Measurements from ENCODE around the gene FAM210A. TPM values are rescaled to one million over a fixed set of nuclear protein-coding genes. Genes with fewer than 3 reads are reported as not detected.
A peak's percentile ranks its signal among the peaks of the same experiment; 100 is the strongest.
"Not testable (repeated sequence)": the region's sequence is repeated elsewhere in the genome, so short reads cannot be mapped to it uniquely, and the experiment has no call there.

Gene FAM210A
- 10 to 100 TPM; 20.9 to 26.4 TPM for total RNA-seq

GRCh38 chr18:13726232-13726971 lies at the start of gene FAM210A, which contains the start of gene RNMT:
Gene FAM210A, minus strand, starts transcription at chr18:13726558. Its CDS starts 44,481 bp downstream, at chr18:13682077.
Gene RNMT, plus strand, starts transcription at chr18:13726673. Its CDS starts 4,845 bp downstream, at chr18:13731518.
- no peaks in the 10 kb centered on the region for H3K9me3 Mint-ChIP-seq (ENCODE audit: low read depth)
- no peaks in the 10 kb centered on the region for H3K27me3 Mint-ChIP-seq
- H3K4me3 Mint-ChIP-seq = peak within 1 kb of the TSS; percentile 95

GRCh38 chr18:13775058-13775457 lies 48.7 kb upstream of the FAM210A start:
- no peak for ATAC-seq

More at GRCh38 chr18:13726232-13726971, at the start of gene FAM210A, which contains the start of gene RNMT:
- H3K4me1 Mint-ChIP-seq = peaks cover 55% of the 10 kb centered on the region
- H3K36me3 Mint-ChIP-seq = peaks cover 30% of the 10 kb centered on the region
- DNase-seq = peak; percentile 97
- CTCF ChIA-PET = interaction anchor here (0.9 to 2.2 kb wide), 6 partner anchors 9 to 510 kb away, joined by 3 to 8 read pairs (median 4); no protein-coding TSS in a partner anchor
- H3K27ac Mint-ChIP-seq = peak within 1 kb of the TSS; percentile 95
- peak; percentile 96 for ATAC-seq

DNA sequence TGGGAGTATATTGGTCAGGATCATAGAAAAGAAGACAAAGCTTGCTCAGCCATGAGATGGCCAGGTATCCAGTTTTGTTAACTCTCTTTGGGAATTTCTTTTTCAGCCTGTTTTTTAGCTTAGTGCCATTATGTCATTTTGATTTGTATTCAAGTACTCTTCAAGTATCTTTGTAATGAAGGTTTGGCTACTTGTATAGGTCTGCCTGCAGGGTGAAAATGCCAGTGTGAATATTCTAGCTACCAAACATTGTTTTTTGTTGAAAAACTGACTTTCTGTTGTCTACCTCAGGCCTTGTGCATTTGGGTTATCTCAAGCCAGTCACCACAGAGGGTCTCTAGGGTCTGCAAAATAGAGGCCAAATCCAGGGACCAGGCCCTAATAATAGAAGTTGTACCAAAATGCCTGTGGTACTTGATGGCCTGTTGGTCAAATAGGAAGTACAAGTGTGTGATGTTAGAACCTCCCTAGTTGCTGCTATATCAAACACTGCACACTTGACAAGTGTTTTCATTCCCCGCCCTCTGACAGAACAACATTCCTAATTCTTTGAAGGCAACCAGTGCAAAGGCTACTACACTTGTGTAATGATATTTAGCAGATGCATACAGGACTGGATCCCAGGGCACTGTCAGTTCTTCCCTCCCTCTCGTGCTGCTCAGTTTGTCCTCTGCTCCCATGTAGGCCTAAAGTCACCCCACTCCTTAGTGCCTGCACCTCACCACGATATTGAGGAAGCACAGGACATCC lies 36.5 kb upstream of the FAM210A start:
- Mint-ChIP-seq H3K27ac (no peak overlapping the region), H3K4me3 (no peak overlapping the region), H3K27me3 (peaks cover 6% of the 10 kb centered on the region), H3K4me1 (peaks cover 9% of the 10 kb centered on the region), H3K9me3 (ENCODE audit: low read depth) (peaks cover 3% of the 10 kb centered on the region), H3K36me3 (peaks cover 47% of the 10 kb centered on the region)
- ATAC-seq (no peak), DNase-seq (no peak)
- CTCF ChIA-PET = no interaction called here

More at GRCh38 chr18:13775058-13775457, 48.7 kb upstream of the FAM210A start:
- no peak for DNase-seq
- Mint-ChIP-seq H3K4me3 (no peak overlapping the region), H3K9me3 (ENCODE audit: low read depth) (no peaks in the 10 kb centered on the region), H3K4me1 (no peaks in the 10 kb centered on the region), H3K36me3 (no peaks in the 10 kb centered on the region), H3K27me3 (peaks cover 24% of the 10 kb centered on the region), H3K27ac (no peak overlapping the region)
- CTCF ChIA-PET = no interaction called here

DNA sequence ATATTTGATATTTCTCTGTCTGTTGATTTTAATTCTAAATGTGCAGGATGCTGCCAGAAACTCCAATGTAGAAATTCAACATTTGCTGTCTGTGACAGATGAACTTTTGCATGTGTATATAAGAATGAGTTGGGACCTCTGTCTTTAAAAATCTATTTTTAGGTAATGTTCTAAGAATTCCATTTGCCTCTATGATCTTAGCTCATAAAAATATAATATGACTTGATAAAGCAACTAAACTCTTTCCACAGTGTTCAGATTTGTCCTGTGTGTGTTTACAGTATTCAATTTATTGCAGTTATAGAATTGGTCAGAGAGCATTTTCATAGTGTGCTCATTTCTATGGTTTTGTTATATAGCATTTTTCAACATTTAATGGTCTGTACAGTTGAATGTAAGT lies 33.7 kb upstream of the FAM210A start:
- Mint-ChIP-seq H3K9me3 (ENCODE audit: low read depth) (no peaks in the 10 kb centered on the region), H3K4me3 (no peak overlapping the region), H3K27ac (no peak overlapping the region), H3K4me1 (peaks cover 12% of the 10 kb centered on the region), H3K27me3 (no peaks in the 10 kb centered on the region), H3K36me3 (peaks cover 68% of the 10 kb centered on the region)
- DNase-seq (no peak), ATAC-seq (no peak)
- CTCF ChIA-PET = no interaction called here

- Mint-ChIP-seq H3K36me3 (peaks cover 73% of the 10 kb centered on the region), H3K27ac (no peak overlapping the region), H3K4me3 (no peak overlapping the region), H3K27me3 (no peaks in the 10 kb centered on the region), H3K9me3 (ENCODE audit: low read depth) (no peaks in the 10 kb centered on the region), H3K4me1 (peaks cover 12% of the 10 kb centered on the region)
- no peak for ATAC-seq
- CTCF ChIA-PET = no interaction called here
- DNase-seq = no peak
Measured at GRCh38 chr18:13758622-13759021, 32.3 kb upstream of the FAM210A start.

DNA sequence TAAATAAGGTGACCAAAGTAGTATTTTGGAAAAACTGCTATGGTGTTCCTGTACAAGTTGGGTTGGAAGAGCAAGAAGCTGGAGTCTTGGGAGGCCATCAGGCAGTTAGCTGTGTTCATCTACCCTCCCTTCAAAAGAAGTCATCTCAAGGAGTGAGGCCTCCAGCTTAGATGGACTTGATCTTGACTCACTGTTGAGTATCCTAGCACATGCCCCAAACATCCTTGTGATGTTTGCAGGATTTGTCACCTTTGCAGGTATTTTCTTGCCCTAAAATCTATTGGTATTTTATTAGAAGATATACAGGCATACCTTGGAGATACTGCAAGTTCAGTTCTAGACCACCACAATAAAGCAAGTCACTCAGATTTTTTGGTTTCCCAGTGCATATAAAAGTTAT lies 30.3 kb upstream of the FAM210A start:
- Mint-ChIP-seq H3K4me3 (no peak overlapping the region), H3K36me3 (peaks cover 68% of the 10 kb centered on the region), H3K27ac (no peak overlapping the region), H3K4me1 (peaks cover 12% of the 10 kb centered on the region), H3K9me3 (ENCODE audit: low read depth) (no peaks in the 10 kb centered on the region), H3K27me3 (no peaks in the 10 kb centered on the region)
- no peak for ATAC-seq
- no peak for DNase-seq
- CTCF ChIA-PET = no interaction called here

GRCh38 chr18:13756261-13756660 lies 29.9 kb upstream of the FAM210A start:
- no peaks in the 10 kb centered on the region for H3K27me3 Mint-ChIP-seq
- CTCF ChIA-PET = interaction anchor here (2.0 kb wide), 1 partner anchor 9 kb away, joined by 4 read pairs; no protein-coding TSS in a partner anchor
- peaks cover 70% of the 10 kb centered on the region for H3K36me3 Mint-ChIP-seq
- no peaks in the 10 kb centered on the region for H3K9me3 Mint-ChIP-seq (ENCODE audit: low read depth)
- no peak overlapping the region for H3K27ac Mint-ChIP-seq
- no peak for ATAC-seq
- no peak overlapping the region for H3K4me3 Mint-ChIP-seq
- H3K4me1 Mint-ChIP-seq = peaks cover 12% of the 10 kb centered on the region
- no peak for DNase-seq

- DNase-seq; ATAC-seq; H3K9me3 Mint-ChIP-seq (ENCODE audit: low read depth); H3K27me3 Mint-ChIP-seq; H3K4me1 Mint-ChIP-seq; CTCF ChIA-PET; H3K27ac Mint-ChIP-seq; H3K4me3 Mint-ChIP-seq: not testable (repeated sequence)
- peaks cover 67% of the 10 kb centered on the region for H3K36me3 Mint-ChIP-seq
Measured at GRCh38 chr18:13751599-13751998, 25.2 kb upstream of the FAM210A start.

GRCh38 chr18:13746633-13747032 lies 20.3 kb upstream of the FAM210A start:
- no peak overlapping the region for H3K27ac Mint-ChIP-seq
- CTCF ChIA-PET = no interaction called here
- ATAC-seq = no peak
- H3K4me3 Mint-ChIP-seq = no peak overlapping the region
- peaks cover 66% of the 10 kb centered on the region for H3K36me3 Mint-ChIP-seq
- no peaks in the 10 kb centered on the region for H3K9me3 Mint-ChIP-seq (ENCODE audit: low read depth)
- H3K27me3 Mint-ChIP-seq = no peaks in the 10 kb centered on the region
- H3K4me1 Mint-ChIP-seq = peaks cover 4% of the 10 kb centered on the region
- DNase-seq = no peak

DNA sequence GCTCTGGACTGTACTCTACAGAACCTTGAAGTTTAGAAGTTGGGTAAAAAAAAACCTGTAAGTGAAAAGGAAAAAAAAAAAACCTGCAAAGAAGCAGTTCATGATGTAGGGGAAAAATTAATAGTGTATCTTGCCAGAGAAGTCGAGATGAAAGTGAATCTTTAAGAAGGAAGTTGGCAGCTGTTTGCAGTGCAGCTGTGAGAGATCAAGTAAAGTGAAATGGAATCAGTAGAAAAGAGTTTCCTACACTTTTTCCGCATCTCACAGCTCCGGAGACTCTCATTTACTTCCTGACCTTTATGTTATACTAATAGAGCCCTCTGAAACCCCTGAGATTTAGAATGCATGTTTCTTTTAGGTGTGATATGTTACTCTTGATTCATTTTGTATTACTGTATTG lies 19.3 kb upstream of the FAM210A start:
- H3K4me3 Mint-ChIP-seq = no peak overlapping the region
- no peaks in the 10 kb centered on the region for H3K27me3 Mint-ChIP-seq
- ATAC-seq = no peak
- H3K4me1 Mint-ChIP-seq = peaks cover 4% of the 10 kb centered on the region
- DNase-seq = no peak
- CTCF ChIA-PET = interaction anchor here (1.3 kb wide), 1 partner anchor 19 kb away, joined by 5 read pairs; the partner anchor contains the start of genes FAM210A and RNMT
- no peaks in the 10 kb centered on the region for H3K9me3 Mint-ChIP-seq (ENCODE audit: low read depth)
- no peak overlapping the region for H3K27ac Mint-ChIP-seq
- H3K36me3 Mint-ChIP-seq = peaks cover 63% of the 10 kb centered on the region

DNA sequence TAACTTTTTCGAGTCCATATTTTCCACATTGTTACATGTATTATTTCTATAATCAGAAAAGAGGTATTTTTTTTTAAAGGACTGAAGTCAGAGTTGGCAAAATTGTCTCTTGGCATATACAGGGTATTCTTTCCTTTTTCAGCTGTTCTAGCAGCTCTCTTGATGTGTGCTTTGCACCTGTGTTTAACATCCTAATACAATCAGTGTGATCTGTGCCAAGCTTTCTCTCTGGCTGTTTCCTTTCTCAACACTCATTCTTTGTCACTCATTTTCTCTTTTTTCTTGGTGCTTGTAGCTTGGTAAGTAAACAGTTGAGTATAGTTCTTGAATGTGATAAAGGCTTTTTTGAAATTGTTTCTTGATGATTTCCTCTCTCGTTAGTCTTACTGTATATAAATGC lies 9.3 kb upstream of the FAM210A start:
- H3K4me3 Mint-ChIP-seq = no peak overlapping the region

GRCh38 chr18:13730481-13730880 lies 4.1 kb upstream of the FAM210A start:
- H3K27me3 Mint-ChIP-seq = no peaks in the 10 kb centered on the region
- no peaks in the 10 kb centered on the region for H3K9me3 Mint-ChIP-seq (ENCODE audit: low read depth)

More for the DNA sequence above, 9.3 kb upstream of the FAM210A start:
- peaks cover 3% of the 10 kb centered on the region for H3K4me1 Mint-ChIP-seq
- H3K36me3 Mint-ChIP-seq = peaks cover 55% of the 10 kb centered on the region
- no peak overlapping the region for H3K27ac Mint-ChIP-seq
- no peaks in the 10 kb centered on the region for H3K27me3 Mint-ChIP-seq
- H3K9me3 Mint-ChIP-seq (ENCODE audit: low read depth) = no peaks in the 10 kb centered on the region
- ATAC-seq (no peak), DNase-seq (no peak)
- CTCF ChIA-PET = interaction anchor here (1.0 kb wide), 1 partner anchor 10 kb away, joined by 5 read pairs; the partner anchor contains the start of genes FAM210A and RNMT

DNA sequence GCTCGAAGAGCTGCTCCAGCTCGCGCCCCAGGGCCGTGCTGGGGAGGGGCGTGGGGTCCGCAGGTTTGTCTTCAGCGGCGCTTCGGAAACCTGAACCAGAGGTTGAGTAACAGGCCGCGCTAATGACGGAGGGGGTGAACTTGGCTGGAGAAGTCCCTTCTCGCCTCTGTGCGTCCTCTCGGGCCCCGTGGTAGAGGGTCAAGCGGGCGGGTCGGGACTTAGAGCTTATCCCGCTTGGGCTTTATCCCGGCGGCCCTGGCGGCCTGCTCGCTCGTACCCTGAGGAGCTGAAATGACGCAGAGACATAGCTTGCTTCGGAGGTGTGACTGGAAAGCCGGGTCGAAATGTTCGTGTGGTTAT lies 594 bp upstream of the FAM210A start:
- H3K4me3 Mint-ChIP-seq = peak overlapping the region; percentile 95

More at GRCh38 chr18:13730481-13730880, 4.1 kb upstream of the FAM210A start:
- H3K36me3 Mint-ChIP-seq = peaks cover 34% of the 10 kb centered on the region
- CTCF ChIA-PET = interaction anchor here (1.3 kb wide), 1 partner anchor 11 kb away, joined by 3 read pairs; no protein-coding TSS in a partner anchor
- DNase-seq (no peak), ATAC-seq (no peak)
- H3K4me1 Mint-ChIP-seq = peaks cover 35% of the 10 kb centered on the region
- no peak overlapping the region for H3K27ac Mint-ChIP-seq
- H3K4me3 Mint-ChIP-seq = no peak overlapping the region

More for the DNA sequence above, 594 bp upstream of the FAM210A start:
- Mint-ChIP-seq H3K9me3 (ENCODE audit: low read depth) (no peaks in the 10 kb centered on the region), H3K36me3 (peaks cover 29% of the 10 kb centered on the region), H3K4me1 (peaks cover 57% of the 10 kb centered on the region), H3K27ac (peak overlapping the region; percentile 95), H3K27me3 (no peaks in the 10 kb centered on the region)
- ATAC-seq (peak; percentile 18), DNase-seq (peak; percentile 59)
- CTCF ChIA-PET = interaction anchor here (0.9 to 2.2 kb wide), 6 partner anchors 9 to 511 kb away, joined by 3 to 8 read pairs (median 4); no protein-coding TSS in a partner anchor

All from activated CD8-positive, alpha-beta memory T cell treated with anti-CD3 and anti-CD28 coated beads, Interleukin-2, amount 10 ng/mL, durations not matched to agents 7 days and 5 days (primary cell).